Fibroblast of the conjunctiva (primary cell): Measurements from ENCODE around the gene KCNIP4.

Source experiments
- DNase-seq: peaks from one replicate; pipeline ENCODE4 v3.0.0-alpha.2; 2010; ENCODE audit warnings: low read depth

Gene KCNIP4

DNA sequence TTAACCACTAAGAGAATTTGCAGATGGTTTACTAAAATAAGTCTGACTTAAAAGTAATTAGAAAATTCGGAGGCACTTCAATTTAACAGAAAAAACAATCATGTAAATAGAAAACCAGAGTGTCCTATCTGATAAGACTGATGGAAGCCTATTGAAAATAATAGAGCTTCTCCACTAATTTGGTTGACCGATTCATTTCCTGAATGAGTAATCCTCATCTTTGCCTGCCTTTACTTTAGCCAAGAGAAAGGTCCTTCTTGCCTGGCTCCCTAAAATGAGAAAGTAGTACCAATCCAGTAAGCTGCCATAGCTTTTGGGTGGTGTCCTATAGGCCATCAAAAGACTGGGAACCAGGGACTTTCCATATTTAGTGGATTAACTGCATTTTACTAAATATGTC is 48.4 kb downstream of the KCNIP4 start:
- DNase-seq: no peak

DNA sequence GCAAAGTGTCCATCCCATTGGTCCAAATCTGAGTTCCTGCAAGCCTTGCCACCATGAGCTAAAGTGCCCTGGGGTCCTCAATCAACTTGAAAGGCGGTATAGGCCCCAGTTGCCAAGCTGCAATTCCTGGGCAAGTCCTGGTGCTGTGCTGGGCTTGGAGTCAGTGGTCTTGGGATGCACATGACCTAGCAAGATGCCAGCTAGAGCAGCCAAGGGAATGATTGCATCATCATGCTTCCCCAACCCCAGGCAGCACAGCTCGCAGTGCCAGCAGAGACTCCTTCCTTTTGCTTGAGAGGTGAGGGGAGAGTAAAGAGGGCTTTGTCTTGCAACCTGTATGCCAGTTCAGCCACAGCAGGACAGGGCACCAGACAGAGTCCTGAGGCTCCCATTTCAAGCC is 50.5 kb downstream of the KCNIP4 start:
- no peak for DNase-seq

GRCh38 chr4:21896767-21897166 is 51.8 kb downstream of the KCNIP4 start:
- DNase-seq: no peak

GRCh38 chr4:21893136-21893535 is 55.4 kb downstream of the KCNIP4 start:
- DNase-seq: peak; percentile 46

- DNase-seq: no peak
Observed at GRCh38 chr4:21890231-21890630, 58.3 kb downstream of the KCNIP4 start.

GRCh38 chr4:21888195-21888976 is 60.2 kb downstream of the KCNIP4 start:
- DNase-seq: peak; percentile 72

GRCh38 chr4:21887481-21887880 is 61.1 kb downstream of the KCNIP4 start:
- DNase-seq: no peak

GRCh38 chr4:21885770-21886169 is 62.8 kb downstream of the KCNIP4 start:
- no peak for DNase-seq

DNA sequence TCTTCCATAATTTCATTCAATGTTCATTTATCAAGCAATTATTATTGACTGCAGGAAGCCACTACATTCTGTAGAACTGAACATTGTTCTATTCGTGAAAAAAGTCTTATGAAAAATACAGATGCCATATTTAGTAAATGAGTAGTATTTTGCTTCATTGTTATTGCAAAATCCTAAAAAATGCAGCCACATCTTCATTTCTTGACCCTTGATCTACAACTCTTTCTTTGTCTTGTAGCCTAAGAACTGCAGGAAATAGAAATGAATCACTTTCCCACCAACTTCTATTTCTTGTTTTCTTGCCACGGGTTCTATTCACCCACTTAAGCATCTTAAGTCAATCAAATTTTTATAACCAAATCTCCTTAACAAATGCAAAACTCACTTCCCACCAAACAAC is 63.3 kb downstream of the KCNIP4 start:
- DNase-seq: no peak

DNA sequence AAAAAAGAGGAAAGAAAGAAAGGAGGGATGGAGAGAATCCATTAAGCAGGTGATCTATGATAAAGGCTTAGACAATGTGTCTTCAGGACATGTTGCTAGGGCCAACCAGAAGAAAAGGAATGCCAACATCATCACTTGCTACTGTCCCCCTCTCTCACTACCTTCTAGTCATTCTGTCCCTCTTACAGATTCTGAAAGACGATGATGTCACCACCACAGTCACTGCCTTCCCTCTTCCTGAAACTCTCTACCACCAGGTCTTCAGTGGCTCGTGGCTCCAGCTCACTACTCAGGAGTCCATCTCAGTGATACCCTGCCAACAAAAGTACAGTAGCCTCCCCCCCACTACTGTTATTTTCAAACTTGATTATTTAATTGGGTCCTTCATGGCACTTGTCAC is 64.0 kb downstream of the KCNIP4 start:
- DNase-seq: no peak

DNA sequence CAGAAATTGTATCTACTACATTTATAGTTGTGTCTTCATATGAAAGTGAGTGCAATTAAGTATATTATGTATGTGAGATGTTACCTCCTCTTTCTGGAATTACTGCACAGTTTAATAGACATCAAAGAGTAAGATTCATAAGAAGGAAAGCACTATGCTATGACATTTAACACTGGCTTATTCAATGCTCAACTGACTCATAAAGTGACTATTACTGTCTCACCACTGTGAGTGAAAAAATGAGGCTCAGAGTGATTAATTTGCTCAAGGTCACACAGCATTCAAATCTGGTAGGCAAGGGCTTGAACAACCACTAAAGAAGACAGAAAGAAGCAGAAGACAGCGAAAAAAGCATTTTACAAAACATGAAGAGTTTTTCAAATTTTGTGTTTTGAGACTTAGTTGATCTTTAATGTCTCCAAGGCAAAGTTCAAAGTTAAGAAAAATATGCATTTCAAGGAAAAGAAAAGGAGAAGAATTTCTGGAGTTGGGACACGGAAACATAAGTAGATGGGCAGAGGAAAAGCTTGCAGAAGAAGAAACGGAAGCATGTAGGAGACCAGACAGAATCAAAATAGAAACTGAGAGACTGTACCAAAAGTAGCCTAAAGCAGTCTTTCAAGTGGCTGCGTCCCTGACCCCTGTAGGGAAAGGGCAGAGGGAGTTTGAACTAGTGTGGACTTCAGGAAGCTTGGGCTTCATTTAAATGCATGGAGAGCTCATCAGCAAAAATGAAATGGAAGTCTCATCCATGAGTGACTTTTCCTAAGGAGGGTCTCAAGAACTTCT is 66.3 kb downstream of the KCNIP4 start:
- DNase-seq: no peak

GRCh38 chr4:21879187-21879586 is 69.4 kb downstream of the KCNIP4 start:
- DNase-seq: no peak

DNA sequence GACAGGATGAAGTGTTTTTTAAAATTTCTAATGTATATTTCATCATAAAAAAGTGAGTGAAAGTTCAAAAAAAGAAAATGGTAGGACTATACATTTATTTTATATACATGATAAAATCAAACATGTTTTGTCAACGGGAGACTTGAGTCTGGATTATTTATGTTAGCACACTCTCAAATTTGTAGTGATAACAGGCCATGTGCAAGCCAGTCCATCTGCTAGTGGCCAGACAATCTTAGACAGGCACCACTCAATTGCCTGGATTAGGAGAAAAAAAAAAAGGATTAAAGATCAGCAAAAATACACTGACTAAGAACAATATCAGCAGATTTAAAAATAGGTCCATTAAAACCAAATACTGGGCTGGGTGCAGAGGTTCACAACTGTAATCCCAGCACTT is 71.9 kb downstream of the KCNIP4 start:
- no peak for DNase-seq

DNA sequence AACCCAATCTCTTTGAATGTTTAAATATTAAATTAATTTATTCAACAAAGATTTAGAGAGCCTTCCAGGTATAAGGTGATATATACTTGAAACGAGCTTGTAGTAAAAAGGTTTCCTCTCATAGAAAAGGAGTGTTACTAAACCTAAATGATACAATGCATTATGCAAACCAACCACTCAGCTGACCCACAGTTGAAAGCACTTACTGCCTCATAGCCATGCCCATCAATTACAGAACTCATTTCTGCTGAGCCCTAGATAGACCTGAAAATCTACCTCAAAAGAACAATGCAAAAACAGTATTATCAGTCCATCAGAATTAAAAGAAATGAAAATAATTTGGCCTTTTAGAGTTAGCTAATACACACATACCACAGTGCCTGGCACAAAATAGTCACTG is 75.4 kb downstream of the KCNIP4 start:
- DNase-seq: no peak

DNA sequence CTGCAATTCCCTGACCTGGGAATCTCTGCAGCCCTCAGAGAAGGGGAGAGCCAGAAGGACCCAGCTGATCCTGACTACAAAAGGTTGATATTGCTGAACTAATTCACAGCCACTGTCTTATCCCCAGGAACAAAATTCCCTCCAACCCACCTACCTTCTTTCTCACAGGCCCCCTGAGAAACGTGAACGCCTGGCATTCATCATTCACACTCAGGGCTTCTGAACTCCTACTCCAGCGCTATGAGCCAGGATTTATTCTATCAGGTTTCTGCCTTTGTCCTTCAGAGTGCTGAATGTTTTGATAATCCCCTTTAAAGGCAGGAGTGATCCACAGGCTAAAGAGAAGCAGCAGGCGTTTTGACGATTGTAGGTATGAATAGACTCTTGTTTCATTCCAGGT is 76.5 kb downstream of the KCNIP4 start:
- no peak for DNase-seq

- DNase-seq: no peak
Observed at GRCh38 chr4:21869978-21870745, 78.4 kb downstream of the KCNIP4 start.

DNA sequence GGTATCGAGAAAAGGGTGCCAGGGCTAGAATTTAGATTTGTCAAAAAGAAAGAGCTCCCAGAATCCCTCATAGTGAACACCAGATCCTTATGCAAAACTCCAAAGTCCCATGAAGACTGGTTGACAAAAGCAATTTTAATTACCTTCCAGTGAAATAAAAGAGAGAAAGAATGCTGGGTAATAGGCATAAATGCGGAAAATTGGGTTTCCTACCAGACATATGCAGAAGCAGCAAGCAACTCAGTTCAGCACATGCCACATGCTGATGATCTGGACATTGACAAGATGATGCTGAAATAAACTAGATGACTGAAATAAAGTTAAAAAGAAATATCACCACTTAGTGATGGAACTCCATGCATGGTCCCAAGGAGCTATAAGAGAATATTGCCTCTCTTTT is 83.9 kb downstream of the KCNIP4 start:
- no peak for DNase-seq

- no peak for DNase-seq
Observed at GRCh38 chr4:21862917-21863316, 85.7 kb downstream of the KCNIP4 start.

DNA sequence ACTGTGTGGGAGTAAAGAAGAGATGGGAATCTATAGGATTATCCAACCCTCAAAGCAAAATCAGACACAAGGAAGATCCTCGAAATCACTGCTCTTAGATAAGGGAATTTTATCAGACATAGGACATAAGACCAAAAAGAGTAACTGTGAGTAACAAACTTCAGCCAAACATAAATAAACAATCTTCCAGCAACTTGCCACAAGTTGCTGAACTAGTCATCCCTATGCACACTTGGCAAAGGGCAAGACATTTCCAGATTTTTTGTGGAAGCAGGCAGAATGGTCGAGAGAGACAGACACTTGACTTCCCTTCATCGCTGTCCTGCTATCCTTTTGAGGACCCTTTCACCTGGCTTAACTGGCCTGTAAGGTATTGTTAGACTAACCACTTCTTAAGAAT is 89.6 kb downstream of the KCNIP4 start:
- DNase-seq: peak; percentile 4

DNA sequence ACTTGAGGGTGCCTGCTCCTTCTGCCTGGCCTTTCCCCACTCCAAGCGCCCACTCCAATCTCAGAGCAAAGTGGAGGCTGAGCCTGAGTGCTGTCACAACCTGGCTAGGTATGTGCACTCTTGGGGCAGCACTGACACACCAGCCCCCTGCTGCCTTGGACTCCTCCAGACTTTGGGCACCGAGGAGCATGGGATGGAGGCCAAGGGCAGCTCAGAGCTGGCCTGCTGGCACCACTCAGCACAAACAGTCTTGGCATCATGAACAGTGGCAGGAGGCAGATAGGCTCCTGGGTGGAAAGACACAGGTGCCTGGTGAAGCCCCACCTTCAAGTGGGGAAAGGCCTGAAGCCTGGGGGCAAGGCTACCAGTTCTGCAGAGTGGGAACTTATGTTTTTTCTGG is 91.8 kb downstream of the KCNIP4 start:
- no peak for DNase-seq

GRCh38 chr4:21856301-21856700 is 92.3 kb downstream of the KCNIP4 start:
- DNase-seq: no peak

DNA sequence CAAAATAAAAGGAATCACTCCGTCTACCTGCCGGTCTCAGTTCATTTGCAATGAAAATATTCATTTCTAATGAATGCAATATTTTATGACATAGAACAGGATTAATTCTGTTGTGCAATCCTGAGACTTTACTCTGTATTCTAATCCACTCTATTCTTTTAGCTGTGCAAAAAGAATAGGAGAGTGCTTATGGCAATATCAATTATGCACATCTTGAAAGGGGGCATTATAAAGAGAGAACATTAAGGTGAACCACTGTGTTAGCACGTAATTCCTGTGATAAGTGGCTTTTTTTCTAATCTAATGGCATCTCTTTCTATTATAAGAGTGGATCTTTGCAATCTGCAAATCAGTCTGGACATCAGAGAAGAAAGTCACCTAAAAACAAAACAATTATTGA is 99.5 kb downstream of the KCNIP4 start:
- no peak for DNase-seq

DNA sequence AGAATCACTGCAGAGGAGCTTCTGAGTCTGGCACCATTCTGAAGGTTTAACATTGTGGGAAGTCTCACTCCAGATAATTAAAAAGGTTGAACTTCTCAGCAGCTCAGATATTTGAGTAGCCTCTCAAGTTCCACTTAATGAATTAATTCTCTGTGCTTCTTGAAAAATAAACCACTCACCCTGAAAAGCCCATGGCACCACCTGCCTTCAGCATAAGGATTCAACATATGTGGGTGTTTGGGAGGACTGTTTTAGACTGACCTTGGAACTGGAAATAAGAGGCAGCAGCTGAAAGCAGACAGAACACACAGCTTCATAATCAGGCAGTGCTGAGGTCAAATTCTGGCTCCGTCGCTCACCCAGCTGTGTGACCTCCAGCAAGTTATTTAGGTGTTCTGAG is 100.6 kb downstream of the KCNIP4 start:
- DNase-seq: no peak
